Measurements from ENCODE around the gene GALNT18. TPM values are rescaled to one million over a fixed set of nuclear protein-coding genes. Genes with fewer than 3 reads are reported as not detected.

Gene GALNT18
- total RNA-seq, 2 donors from 2014 or later: not detected

DNA sequence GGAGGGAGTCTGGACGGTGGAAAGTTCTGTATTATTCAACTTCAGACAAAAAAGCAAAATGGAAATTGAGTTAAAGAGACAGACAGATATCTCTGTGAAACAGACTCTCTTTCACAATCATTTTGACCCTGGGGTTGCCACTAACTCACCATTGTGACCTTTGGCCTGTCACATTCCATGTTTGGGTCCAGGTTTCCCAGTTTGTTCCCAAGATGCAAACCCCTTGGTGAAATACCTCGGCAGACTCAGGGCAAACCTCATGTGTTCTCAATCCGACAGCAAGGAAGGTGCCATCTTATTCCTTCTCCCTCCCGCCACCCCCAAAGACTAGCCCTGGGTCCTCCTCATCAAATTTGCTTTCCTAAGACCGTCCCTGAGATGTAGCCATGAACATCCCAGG is 41.8 kb downstream of the GALNT18 start:
- Mint-ChIP-seq H3K27me3 (peaks cover 62% of the 10 kb centered on the region), H3K36me3 (ENCODE audit: low read depth) (peaks cover 4% of the 10 kb centered on the region), H3K27ac (no peak overlapping the region), H3K4me1 (no peaks in the 10 kb centered on the region), H3K4me3 (no peak overlapping the region)
- no peaks in the 10 kb centered on the region for H3K9me3 ChIP-seq (ENCODE audit: control insufficient read depth, low read length, poor library complexity, severe bottlenecking)
- no peak for ATAC-seq
- no peak for DNase-seq

DNA sequence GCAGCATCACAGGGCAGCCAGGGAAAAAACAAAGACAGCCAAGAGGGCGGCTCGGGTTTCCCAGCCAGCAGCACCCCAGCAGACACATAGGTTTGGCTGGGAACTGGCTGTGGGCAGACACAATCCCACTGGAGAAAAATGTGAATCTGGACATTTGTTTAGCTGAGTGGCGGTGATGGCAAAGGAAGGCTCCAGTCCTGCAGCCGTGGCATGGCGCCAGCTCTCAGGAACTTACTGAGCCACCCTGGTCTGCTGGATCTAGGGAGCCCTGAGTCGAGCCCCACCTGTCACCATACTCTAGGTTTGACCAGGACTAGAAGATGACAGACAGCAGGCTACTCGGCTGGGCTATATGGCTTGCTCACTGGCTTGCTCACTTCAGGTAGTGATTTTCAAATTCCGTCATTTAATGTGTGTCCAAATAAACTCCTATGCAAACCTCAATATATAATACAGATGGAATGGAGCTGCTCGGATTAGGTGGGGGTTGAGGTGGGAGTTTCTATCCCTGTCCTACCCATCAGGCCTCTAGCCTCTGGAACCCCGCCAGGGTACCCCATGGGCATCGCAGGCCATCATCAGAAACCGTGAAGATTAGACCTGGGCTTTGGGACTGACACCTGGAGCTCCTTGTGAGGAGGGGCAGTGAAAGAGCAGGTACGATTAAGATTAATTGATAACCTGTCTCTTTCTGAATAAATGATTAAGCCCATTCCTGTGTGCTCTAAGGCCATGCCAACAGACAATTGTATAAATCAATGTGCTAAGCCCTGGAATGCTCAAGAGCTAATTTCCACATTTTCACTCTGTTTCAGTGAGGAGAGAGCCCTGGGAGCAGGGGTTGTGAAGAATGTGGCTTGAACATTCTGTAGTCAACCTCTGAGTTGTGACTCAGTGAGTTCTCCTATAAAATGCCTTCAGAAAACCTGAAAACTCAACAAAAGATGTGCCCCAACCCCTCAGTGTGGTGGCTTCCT is 42.5 kb downstream of the GALNT18 start:
- ATAC-seq (no peak), DNase-seq (no peak)
- peaks cover 61% of the 10 kb centered on the region for H3K27me3 Mint-ChIP-seq
- H3K9me3 ChIP-seq (ENCODE audit: control insufficient read depth, low read length, poor library complexity, severe bottlenecking): no peaks in the 10 kb centered on the region
- peaks cover 4% of the 10 kb centered on the region for H3K36me3 Mint-ChIP-seq (ENCODE audit: low read depth)
- no peak overlapping the region for H3K27ac Mint-ChIP-seq
- H3K4me1 Mint-ChIP-seq: no peaks in the 10 kb centered on the region
- H3K4me3 Mint-ChIP-seq: no peak overlapping the region

DNA sequence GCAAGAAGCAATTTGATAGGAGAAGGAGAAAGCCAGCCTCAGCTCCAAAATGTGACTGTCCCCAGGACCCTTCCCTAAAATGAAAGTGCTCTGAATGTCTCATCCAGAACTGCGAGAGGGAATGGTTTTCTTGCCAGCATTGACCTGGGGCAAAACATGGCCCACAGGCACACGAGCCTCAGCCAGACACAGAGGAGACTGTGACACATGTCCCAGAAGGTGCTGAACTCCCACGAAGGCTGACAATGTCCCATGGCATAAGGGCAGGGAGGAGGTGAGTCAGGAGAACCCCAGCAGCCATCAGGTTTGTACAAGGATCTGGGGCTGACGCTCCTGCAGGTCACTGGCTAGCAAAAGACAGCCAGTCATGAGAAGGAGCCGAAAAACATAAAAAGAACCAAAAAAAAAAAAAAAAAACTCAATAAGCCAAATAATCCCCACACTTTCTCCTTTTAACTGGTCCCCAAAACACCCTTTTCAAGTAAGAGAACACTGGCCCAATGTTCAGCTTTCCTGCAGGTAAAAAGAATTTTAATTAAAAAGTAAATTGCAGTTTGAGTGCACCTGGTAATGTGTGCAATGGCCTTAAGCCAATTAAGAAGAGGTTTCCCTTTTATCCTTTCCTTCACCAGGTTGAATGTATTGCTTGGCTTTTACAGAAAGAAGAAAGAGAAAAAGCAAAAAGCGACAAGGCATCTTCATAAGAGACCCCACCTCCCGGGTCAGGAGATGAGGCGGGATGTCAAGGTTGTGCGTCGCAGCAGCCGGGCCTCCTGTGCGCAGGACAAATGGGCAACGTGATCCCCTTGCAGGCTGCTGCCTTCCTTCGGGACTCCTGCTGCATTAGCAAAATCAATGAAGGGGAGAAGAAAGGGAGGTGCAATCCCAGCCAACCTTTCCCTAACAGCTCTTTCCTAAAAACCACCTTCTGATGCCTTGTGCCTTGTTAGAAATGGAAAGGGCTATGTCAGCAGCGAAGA is 43.6 kb downstream of the GALNT18 start:
- H3K4me3 Mint-ChIP-seq: no peak overlapping the region
- DNase-seq (no peak), ATAC-seq (no peak)
- peaks cover 56% of the 10 kb centered on the region for H3K27me3 Mint-ChIP-seq
- H3K27ac Mint-ChIP-seq: no peak overlapping the region
- H3K36me3 Mint-ChIP-seq (ENCODE audit: low read depth): peaks cover 4% of the 10 kb centered on the region
- H3K9me3 ChIP-seq (ENCODE audit: control insufficient read depth, low read length, poor library complexity, severe bottlenecking): no peaks in the 10 kb centered on the region
- H3K4me1 Mint-ChIP-seq: no peaks in the 10 kb centered on the region

DNA sequence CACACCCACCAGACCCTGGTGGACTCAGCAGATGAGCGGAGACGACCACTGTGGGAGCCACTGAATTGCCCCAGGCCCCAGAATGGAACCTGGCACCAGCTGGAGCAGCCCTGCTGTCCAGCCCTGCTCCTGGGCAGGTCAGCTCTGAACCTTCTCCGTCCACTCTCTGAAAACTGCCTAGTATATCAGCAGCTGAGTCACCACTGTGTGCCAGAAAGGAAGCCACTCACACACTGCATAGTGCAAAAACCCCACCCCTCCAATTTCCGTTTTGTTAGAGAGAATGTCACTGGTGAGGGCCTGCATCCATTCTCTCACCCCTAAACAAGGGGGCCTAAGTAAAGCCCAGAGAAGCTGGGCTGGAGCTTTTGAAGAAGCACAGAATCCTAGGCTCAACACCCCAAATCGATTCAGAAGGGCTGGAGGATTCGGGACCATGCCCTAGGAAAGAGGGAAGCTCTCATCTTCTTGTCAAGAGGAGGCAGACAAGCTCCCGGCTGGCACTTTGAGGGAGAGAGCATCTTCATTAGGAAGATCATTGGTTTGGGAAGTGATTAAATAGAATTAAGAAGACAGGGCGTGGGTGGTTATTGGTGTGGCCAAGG is 44.5 kb downstream of the GALNT18 start:
- Mint-ChIP-seq H3K27ac (no peak overlapping the region), H3K4me3 (no peak overlapping the region), H3K4me1 (no peaks in the 10 kb centered on the region), H3K27me3 (peaks cover 49% of the 10 kb centered on the region), H3K36me3 (ENCODE audit: low read depth) (peaks cover 4% of the 10 kb centered on the region)
- no peaks in the 10 kb centered on the region for H3K9me3 ChIP-seq (ENCODE audit: control insufficient read depth, low read length, poor library complexity, severe bottlenecking)
- no peak for DNase-seq
- ATAC-seq: no peak

DNA sequence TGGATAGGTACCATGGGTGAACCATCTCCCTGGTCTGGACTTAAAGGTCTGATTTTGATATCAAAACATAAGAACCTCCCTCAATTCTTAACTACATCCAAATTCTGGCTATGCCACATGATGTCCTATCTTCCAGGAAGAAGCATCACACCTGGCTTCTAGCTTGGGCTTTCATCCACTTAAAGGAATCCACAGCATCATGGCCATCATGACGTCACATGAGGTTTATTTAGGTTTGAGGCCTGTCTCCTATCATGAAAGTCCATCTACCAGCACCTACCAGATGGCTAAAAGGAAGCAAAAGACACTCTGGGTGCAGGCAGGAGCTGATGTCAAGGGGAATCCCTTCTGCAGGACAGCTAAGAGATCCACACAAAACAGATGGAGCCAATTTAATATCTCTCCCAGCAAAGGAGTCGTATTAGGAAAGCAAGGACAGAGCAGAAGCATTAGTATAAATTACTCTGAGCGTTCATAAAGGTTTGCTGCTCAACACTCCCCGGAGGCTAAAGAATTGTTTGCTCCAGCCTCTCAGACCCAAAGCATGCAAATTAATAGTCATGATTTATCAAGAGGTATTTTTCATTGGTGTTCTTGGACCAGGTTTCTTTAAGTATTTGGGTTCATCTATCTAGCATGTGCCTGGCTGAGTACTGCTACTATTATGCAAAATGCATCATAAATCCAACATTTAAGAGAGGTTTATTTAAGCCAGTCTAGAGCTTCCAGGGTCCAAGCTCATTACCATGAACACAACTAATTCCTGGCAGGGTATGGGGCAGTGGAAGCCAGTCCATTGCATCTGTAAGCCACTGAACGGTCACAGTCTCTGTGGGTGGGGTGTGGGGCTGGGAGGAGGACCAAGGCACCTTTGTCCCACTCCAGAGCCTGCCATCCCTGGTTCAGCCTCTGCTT is 47.2 kb downstream of the GALNT18 start:
- Mint-ChIP-seq H3K27ac (no peak overlapping the region), H3K36me3 (ENCODE audit: low read depth) (peaks cover 7% of the 10 kb centered on the region), H3K27me3 (peaks cover 40% of the 10 kb centered on the region), H3K4me1 (no peaks in the 10 kb centered on the region), H3K4me3 (no peak overlapping the region)
- H3K9me3 ChIP-seq (ENCODE audit: control insufficient read depth, low read length, poor library complexity, severe bottlenecking): no peaks in the 10 kb centered on the region
- ATAC-seq (no peak), DNase-seq (no peak)

DNA sequence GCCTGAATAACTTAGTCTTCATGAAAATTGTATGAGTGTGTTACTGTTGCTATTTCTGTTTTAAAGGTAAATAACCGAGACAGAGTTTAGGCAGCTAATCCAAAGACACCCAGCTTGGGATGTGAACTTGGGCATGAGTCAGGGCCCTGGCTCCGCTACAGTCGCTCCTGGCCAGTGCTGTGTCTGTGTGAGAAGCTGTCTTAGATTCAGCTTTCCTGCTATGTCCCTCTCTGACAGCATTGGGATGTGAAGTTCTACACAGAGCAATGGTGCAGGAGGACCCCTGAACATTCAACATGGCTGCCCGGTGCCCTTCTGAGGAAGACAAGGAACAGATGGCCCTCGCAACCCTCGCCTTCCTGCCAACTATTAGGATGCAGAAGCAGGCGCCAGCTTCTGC is 49.4 kb downstream of the GALNT18 start:
- Mint-ChIP-seq H3K27me3 (peaks cover 33% of the 10 kb centered on the region), H3K4me3 (no peak overlapping the region), H3K27ac (no peak overlapping the region), H3K4me1 (peaks cover 3% of the 10 kb centered on the region), H3K36me3 (ENCODE audit: low read depth) (peaks cover 7% of the 10 kb centered on the region)
- DNase-seq (no peak), ATAC-seq (no peak)
- H3K9me3 ChIP-seq (ENCODE audit: control insufficient read depth, low read length, poor library complexity, severe bottlenecking): no peaks in the 10 kb centered on the region

DNA sequence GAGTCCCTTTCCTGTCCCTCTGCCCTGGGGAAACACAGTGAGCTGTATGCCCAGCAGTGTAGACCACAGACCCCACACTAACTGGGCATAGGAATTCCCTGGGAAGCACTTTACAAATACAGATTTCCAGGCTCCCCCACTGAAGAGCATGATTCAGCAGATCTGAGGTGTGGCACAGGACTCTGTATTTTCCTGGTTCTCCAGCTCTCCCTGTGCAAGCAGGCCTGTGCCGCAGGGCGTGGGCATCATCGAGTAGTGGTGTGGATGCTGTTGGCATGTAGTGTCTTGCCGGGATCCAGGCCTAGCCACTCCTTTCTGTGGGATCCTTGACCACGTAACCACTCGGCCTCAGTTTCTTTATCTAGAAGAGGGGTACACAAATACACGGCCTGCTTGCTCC is 49.9 kb downstream of the GALNT18 start:
- Mint-ChIP-seq H3K4me1 (peaks cover 3% of the 10 kb centered on the region), H3K4me3 (no peak overlapping the region), H3K36me3 (ENCODE audit: low read depth) (peaks cover 7% of the 10 kb centered on the region), H3K27me3 (peaks cover 28% of the 10 kb centered on the region), H3K27ac (no peak overlapping the region)
- no peak for ATAC-seq
- no peaks in the 10 kb centered on the region for H3K9me3 ChIP-seq (ENCODE audit: control insufficient read depth, low read length, poor library complexity, severe bottlenecking)
- no peak for DNase-seq

DNA sequence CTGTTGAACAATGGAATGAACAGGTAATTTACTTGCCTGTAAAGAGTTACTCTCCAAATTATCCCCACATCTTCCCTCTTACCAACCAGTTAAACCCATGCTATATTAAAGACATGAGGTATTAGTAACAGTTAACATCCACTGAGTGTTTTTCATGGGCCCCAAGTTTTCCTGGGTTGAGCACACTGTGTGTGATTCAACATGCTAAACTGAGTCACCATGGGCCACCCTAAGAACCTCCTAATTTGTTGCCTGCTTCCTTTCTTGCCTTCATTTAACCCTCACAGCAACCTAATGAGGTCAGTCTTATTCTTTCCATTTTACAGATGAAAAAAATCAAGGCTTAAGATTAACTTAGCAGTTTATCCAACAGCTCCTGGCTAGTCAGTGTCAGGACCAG is 51.0 kb downstream of the GALNT18 start:
- no peak for DNase-seq
- no peak overlapping the region for H3K4me3 Mint-ChIP-seq
- H3K27me3 Mint-ChIP-seq: peaks cover 27% of the 10 kb centered on the region
- H3K36me3 Mint-ChIP-seq (ENCODE audit: low read depth): peaks cover 7% of the 10 kb centered on the region
- no peak overlapping the region for H3K27ac Mint-ChIP-seq
- no peaks in the 10 kb centered on the region for H3K9me3 ChIP-seq (ENCODE audit: control insufficient read depth, low read length, poor library complexity, severe bottlenecking)
- no peak for ATAC-seq
- H3K4me1 Mint-ChIP-seq: peaks cover 3% of the 10 kb centered on the region

DNA sequence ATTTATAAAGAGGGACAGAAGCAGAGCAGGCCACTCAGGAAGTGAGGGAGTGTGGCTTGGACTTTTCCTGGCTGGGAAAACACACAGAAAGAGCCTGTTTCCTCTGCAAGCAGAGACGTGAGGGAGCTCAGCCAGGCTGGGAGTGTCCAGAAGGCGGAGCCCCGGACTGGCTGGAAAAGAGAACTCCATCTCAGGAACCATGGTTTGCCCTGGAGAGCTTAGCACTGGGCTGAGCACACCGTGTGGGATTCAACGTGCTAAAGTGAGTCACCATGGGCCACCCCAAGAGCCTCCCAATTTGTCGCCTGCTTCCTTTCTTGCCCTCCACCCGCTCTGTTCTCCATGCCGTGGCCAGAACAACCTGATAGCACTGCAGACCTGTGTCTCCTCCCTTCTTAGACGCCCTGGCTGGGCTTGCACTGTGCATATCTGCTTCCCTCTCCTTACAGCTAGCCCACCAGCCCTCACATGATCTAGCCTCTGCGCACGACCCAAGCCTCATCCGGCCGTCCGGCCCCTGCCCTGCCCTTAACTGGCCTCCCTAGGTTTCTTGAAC is 51.8 kb downstream of the GALNT18 start:
- Mint-ChIP-seq H3K36me3 (ENCODE audit: low read depth) (peaks cover 4% of the 10 kb centered on the region), H3K27me3 (peaks cover 33% of the 10 kb centered on the region), H3K4me3 (no peak overlapping the region), H3K27ac (no peak overlapping the region), H3K4me1 (peaks cover 5% of the 10 kb centered on the region)
- ATAC-seq (no peak), DNase-seq (no peak)
- no peaks in the 10 kb centered on the region for H3K9me3 ChIP-seq (ENCODE audit: control insufficient read depth, low read length, poor library complexity, severe bottlenecking)

DNA sequence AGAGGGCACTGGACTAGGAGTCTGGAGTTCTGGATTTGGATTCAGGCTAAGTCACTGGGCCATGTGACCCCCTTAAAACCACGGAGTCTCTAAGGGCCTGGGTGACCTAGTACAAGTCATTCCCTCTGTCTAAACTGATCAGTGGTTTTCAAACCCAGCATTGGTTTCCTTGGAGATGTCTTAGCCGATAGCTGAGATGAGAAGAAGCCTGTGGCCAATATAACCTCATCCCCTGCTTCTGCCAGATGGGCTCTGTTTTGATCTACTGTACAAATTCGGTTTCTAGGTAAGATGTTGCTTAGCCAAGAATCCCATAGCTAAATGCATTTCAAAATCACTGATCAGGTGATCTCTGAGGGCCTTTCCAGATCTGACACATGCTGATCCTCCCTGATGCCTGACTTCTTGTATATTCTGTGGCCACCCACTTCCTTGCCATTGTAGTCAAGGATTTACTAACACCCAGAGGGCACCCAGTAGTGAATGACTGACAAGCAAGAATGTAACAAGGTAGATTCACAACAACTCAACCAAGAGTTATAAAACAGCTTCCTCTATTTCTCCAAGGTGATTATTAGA is 53.1 kb downstream of the GALNT18 start:
- ATAC-seq (no peak), DNase-seq (no peak)
- no peak overlapping the region for H3K4me3 Mint-ChIP-seq
- no peak overlapping the region for H3K27ac Mint-ChIP-seq
- peaks cover 5% of the 10 kb centered on the region for H3K4me1 Mint-ChIP-seq
- H3K27me3 Mint-ChIP-seq: peaks cover 33% of the 10 kb centered on the region
- no peaks in the 10 kb centered on the region for H3K9me3 ChIP-seq (ENCODE audit: control insufficient read depth, low read length, poor library complexity, severe bottlenecking)
- H3K36me3 Mint-ChIP-seq (ENCODE audit: low read depth): peaks cover 4% of the 10 kb centered on the region

DNA sequence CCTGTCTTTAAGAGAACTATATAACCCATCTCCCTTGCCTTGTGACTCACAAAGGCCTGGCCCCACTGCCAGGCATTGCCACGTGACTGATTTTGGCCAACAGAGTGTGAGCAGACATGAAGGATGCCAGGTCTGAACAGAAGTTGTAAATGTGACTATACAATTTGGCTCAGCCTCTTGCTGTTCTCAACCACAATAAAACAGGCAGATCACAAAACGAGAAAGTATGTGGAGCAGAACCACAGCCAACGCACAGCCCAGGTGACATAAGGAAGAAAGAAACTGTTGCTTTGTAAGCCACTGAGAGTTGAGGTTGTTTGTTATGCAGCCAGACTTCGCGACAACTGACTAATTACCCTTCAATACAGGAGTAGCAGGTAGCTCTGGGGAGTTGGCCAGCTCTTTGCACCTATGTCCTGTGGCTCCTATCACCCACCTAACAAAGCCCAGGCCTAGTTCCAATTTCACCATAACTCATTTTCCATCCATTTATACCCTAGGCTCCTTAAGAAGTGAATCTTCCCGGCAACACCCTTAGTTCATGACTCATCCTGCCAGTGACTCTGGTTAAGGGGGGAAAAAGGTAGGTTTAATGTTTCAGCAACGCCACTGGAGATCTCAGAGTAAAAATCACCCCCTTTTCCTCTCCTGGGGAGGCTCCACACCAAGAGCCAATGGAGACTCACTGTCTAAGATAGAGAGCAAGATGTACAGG is 53.7 kb downstream of the GALNT18 start:
- H3K9me3 ChIP-seq (ENCODE audit: control insufficient read depth, low read length, poor library complexity, severe bottlenecking): no peaks in the 10 kb centered on the region
- Mint-ChIP-seq H3K4me1 (peaks cover 5% of the 10 kb centered on the region), H3K36me3 (ENCODE audit: low read depth) (peaks cover 4% of the 10 kb centered on the region), H3K4me3 (no peak overlapping the region), H3K27ac (no peak overlapping the region), H3K27me3 (peaks cover 26% of the 10 kb centered on the region)
- DNase-seq: no peak
- no peak for ATAC-seq

Data from T-helper 17 cell (primary cell).